ENCODE measurements around the gene LAMP1. TPM values are rescaled to one million over a fixed set of nuclear protein-coding genes. Genes with fewer than 3 reads are reported as not detected.
"Not testable (repeated sequence)": the region's sequence is repeated elsewhere in the genome, so short reads cannot be mapped to it uniquely, and the experiment has no call there.

LAMP1 gene
- total RNA-seq, 3 donors from 2014 or later: 96.7 to 167 (median 99.1) TPM

DNA sequence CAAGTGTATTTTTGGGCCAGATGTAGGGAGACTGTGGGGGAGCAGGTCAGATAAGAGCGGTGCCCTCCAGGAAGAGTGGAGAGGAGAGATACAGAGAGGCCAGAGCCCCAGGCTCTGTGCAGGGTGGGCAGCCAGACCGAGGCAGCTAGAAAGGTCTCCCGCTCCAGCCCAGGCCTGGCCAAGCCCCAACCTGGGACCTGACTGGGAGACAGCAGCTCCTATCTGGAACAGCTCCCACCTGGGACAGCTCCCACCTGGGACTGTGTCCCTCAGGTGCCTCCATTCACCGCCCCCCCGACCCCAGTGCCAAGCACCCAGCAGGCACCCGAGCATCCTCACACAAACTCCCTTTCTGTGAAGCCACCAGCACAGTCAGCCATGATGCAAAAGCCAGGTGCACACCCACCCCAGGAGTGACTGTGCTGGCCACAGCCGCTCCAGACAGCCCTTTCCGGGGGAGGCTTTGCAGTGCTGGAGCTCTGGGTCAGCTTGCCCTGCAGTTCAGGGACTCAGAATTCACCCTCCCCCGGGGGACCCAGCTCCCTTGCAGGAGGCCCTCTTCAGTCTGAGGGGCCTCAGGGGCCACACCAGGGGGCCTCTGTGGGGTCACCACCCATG lies 69.0 kb downstream of the LAMP1 start:
- H3K36me3 ChIP-seq: no peaks in the 10 kb centered on the region
- no peaks in the 10 kb centered on the region for H3K9me3 ChIP-seq
- H3K4me1 ChIP-seq: peaks cover 0 to 4% of the 10 kb centered on the region in 2 donors
- intact Hi-C loops (cut with DNase I; ENCODE audit: low total_unique reads): no loop called here
- no peaks in the 10 kb centered on the region for H3K27me3 ChIP-seq
- no peak for DNase-seq (ENCODE audit: low spot score in 2 of 2)
- H3K27ac ChIP-seq: peak overlapping the region in 1 of 2 donors; percentile 12
- TF ChIP-seq POLR2AphosphoS5 (IDR thresholded peaks at IDR 0.05): no peak
- TF ChIP-seq, protein P1, sequence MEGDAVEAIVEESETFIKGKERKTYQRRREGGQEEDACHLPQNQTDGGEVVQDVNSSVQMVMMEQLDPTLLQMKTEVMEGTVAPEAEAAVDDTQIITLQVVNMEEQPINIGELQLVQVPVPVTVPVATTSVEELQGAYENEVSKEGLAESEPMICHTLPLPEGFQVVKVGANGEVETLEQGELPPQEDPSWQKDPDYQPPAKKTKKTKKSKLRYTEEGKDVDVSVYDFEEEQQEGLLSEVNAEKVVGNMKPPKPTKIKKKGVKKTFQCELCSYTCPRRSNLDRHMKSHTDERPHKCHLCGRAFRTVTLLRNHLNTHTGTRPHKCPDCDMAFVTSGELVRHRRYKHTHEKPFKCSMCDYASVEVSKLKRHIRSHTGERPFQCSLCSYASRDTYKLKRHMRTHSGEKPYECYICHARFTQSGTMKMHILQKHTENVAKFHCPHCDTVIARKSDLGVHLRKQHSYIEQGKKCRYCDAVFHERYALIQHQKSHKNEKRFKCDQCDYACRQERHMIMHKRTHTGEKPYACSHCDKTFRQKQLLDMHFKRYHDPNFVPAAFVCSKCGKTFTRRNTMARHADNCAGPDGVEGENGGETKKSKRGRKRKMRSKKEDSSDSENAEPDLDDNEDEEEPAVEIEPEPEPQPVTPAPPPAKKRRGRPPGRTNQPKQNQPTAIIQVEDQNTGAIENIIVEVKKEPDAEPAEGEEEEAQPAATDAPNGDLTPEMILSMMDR (IDR thresholded peaks at IDR 0.05): no peak
- no peak for TF ChIP-seq POLR2A (IDR thresholded peaks at IDR 0.05)
- no peak overlapping the region for H3K4me3 ChIP-seq

DNA sequence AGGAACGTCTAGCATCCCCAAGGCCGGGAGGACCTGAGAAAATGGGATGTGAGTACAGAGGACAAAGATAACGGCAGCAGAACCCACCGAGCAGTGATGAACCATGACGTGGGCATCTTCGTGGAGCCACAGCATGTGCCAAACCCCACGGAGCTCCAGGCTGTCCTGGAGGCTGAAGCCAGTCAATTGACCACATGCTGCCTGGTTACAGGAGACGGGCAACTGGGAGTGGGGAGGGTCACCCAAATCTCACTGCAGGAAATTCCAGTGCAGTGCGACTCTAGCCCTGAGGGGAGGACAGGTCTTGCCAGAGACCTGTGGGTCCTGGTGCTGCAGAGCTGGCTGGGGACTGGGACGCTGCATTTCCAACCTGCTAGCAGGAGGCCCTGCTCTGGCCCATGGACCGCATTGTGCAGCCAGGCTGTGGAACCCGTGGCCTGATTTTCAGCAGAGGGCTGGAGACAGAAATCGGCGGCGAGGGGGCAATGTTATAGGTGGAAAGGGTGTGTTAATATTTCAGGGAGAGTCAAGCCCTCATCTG lies 70.1 kb downstream of the LAMP1 start:
- Histone ChIP-seq H3K4me3 (no peak overlapping the region), H3K4me1 (peaks cover 0 to 4% of the 10 kb centered on the region in 2 donors), H3K9me3 (no peaks in the 10 kb centered on the region), H3K27me3 (no peaks in the 10 kb centered on the region), H3K36me3 (no peaks in the 10 kb centered on the region), H3K27ac (no peak overlapping the region)
- peak in 1 of 2 donors; percentile 12 for DNase-seq (ENCODE audit: low spot score in 2 of 2)
- intact Hi-C loops (cut with DNase I; ENCODE audit: low total_unique reads): no loop called here
- TF ChIP-seq POLR2AphosphoS5 (IDR thresholded peaks at IDR 0.05): no peak
- TF ChIP-seq, protein P1 (IDR thresholded peaks at IDR 0.05): no peak
- TF ChIP-seq POLR2A (IDR thresholded peaks at IDR 0.05): no peak

DNA sequence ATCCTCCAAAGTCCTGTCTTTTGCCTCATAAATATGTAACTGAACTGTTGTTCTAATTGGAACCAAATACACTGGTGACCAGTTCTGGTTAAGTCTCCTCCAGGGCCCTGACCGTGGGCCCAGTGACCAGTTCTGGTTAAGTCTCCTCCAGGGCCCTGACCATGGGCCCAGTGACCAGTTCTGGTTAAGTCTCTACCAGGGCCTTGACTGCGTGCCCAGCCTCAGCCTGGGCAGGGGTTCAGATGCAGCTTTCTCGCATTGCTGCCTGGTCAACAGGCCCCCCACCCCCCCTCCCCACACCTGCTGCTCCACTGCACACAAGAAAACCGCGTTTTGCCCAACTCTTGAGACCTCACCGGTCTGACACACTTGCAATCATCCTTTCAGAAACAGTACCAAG lies 70.7 kb downstream of the LAMP1 start:
- intact Hi-C loops (cut with DNase I; ENCODE audit: low total_unique reads): no loop called here
- H3K9me3 ChIP-seq: no peaks in the 10 kb centered on the region
- no peak overlapping the region for H3K4me3 ChIP-seq
- no peak for DNase-seq (ENCODE audit: low spot score in 2 of 2)
- H3K27ac ChIP-seq: no peak overlapping the region
- TF ChIP-seq POLR2A (IDR thresholded peaks at IDR 0.05): no peak
- no peaks in the 10 kb centered on the region for H3K36me3 ChIP-seq
- peaks cover 0 to 4% of the 10 kb centered on the region in 2 donors for H3K4me1 ChIP-seq
- H3K27me3 ChIP-seq: no peaks in the 10 kb centered on the region

DNA sequence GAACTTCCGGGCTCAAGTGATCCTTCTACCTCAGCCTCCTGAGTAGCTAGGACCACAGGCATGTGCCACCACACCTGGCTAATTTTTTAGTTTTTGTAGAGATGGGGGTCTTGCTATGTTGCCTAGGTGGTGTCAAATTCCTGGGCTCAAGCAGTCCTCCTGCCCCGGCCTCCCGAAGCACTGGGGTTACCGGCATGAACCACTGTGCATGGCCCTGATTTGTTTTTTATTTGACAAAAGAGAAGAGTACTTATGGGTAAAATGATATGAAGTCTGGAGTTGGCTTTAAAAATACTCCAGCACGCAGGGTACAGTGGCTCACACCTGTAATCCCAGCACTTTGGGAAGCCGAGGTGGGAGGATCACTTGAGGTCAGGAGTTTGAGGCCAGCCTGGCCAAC lies 71.3 kb downstream of the LAMP1 start:
- H3K27ac ChIP-seq; H3K36me3 ChIP-seq; H3K4me3 ChIP-seq; H3K27me3 ChIP-seq; H3K9me3 ChIP-seq; H3K4me1 ChIP-seq; DNase-seq (ENCODE audit: low spot score in 2 of 2); intact Hi-C loops (cut with DNase I; ENCODE audit: low total_unique reads): not testable (repeated sequence)

DNA sequence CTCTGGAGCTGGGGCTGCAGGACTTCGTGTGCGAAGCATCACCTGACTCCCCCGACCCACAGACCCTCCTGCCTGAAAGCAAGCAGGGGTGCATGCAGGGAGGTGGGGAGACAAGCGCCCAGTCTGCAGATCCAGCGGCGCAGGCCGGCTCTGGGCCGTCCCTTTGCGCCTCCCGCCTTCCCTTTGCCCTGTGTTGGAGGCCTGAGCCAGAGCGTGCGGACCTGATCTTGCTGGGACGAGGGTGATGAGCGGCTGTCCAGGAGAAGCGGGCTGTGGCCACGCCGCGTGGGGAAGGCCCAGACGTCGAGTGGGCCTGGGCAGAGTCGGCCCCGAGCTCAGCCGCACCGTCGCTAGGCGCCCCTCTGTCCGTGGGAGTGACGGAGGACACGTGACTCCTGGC lies 72.2 kb downstream of the LAMP1 start:
- no peak for DNase-seq (ENCODE audit: low spot score in 2 of 2)
- no peak overlapping the region for H3K27ac ChIP-seq
- intact Hi-C loops (cut with DNase I; ENCODE audit: low total_unique reads): no loop called here
- no peak overlapping the region for H3K4me3 ChIP-seq
- H3K27me3 ChIP-seq: no peaks in the 10 kb centered on the region
- TF ChIP-seq POLR2A (IDR thresholded peaks at IDR 0.05): no peak
- no peak for TF ChIP-seq POLR2AphosphoS5 (IDR thresholded peaks at IDR 0.05)
- TF ChIP-seq, protein P1 (IDR thresholded peaks at IDR 0.05): no peak
- H3K4me1 ChIP-seq: no peaks in the 10 kb centered on the region
- H3K36me3 ChIP-seq: no peaks in the 10 kb centered on the region
- no peaks in the 10 kb centered on the region for H3K9me3 ChIP-seq

DNA sequence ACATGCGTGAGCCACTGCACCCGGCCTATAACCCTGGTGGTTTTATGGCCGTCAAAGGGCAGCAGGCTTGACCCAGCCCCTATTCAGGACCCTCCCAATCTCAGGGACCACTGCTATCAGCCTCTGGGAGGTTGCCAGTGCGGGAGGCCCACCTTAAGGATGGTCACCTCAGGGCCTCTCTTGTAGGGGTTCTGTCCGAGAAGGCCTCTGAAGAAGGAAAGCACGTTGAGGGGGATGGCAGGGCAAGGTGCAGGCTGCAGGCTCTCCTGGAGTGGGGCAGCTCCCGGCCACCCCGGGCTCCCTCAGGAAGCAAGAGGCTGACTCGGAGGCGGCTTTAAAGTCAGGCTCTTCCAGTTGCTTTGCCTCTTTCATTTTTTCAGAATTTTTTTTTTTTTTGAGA lies 72.8 kb downstream of the LAMP1 start:
- Histone ChIP-seq H3K9me3 (no peaks in the 10 kb centered on the region), H3K4me1 (no peaks in the 10 kb centered on the region), H3K27ac (no peak overlapping the region), H3K4me3 (no peak overlapping the region), H3K36me3 (no peaks in the 10 kb centered on the region), H3K27me3 (no peaks in the 10 kb centered on the region)
- no peak for TF ChIP-seq POLR2A (IDR thresholded peaks at IDR 0.05)
- TF ChIP-seq POLR2AphosphoS5 (IDR thresholded peaks at IDR 0.05): no peak
- TF ChIP-seq, protein P1 (IDR thresholded peaks at IDR 0.05): no peak
- intact Hi-C loops (cut with DNase I; ENCODE audit: low total_unique reads): no loop called here
- DNase-seq (ENCODE audit: low spot score in 2 of 2): no peak
